Neural progenitor cell (in vitro differentiated cells): ENCODE results near the gene GTPBP6.

Experiments used
- CTCF ChIP-seq: fragments of 200-600 bp; sonication (generic); IDR thresholded peaks from 2 replicates; pipeline ENCODE4 v1.5.1; 2017; ENCODE audit warnings: antibody characterized with exemption, mild to moderate bottlenecking
- EZH2 ChIP-seq: fragments of 200-600 bp; sonication (generic); IDR thresholded peaks from 2 replicates; pipeline ENCODE4 v1.6.1; 2017; ENCODE audit warnings: antibody characterized with exemption, mild to moderate bottlenecking, moderate library complexity

DNA sequence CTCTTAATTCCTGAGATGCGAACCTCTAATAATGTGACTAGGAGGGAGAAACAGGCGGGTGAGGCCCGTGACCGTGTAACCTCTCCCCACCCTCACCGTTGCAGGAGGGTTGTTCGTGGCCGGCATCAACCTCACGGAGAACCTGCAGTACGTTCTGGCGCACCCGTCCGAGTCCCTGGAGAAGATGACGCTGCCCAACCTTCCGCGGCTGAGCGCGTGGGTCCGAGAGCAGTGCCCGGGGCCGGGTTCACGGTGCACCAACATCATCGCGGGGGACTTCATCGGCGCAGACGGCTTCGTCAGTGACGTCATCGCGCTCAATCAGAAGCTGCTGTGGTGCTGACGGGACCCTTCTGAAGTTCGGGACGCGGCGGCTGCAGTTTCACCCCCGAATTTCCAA is 19.6 kb downstream of the GTPBP6 start:
- TF ChIP-seq EZH2 (no peak), CTCF (no peak)
